ENCODE data around the gene PDE8B. TPM values are rescaled to one million over a fixed set of nuclear protein-coding genes. Genes with fewer than 3 reads are reported as not detected.
A peak's percentile ranks its signal among the peaks of the same experiment; 100 is the strongest.

The PDE8B gene
- total RNA-seq, 1 donor from 2014 or later, result 7.8 TPM

DNA sequence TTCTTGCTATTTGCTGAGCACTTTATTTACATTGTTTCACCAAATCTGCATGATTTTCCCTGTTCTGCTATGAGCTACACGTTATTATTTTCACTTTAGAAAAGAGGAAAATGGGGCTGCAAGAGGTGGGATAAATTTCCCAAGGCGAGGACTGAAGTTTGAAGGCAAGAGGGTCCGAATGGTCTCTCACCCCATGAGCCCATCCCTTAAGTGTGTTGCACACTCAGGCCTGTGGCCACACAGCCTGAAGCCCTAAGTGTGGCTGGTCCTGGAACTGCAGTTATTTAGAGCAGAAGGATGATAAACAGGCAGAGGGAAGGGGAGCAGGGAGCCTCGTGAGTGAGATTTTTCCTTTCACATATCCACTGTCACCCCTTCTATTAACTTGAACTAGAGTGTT is 7.8 kb downstream of the PDE8B start:
- H3K27ac Mint-ChIP-seq (ENCODE audit: unreplicated experiment), result no peak overlapping the region
- H3K36me3 Mint-ChIP-seq (ENCODE audit: low read depth, unreplicated experiment), result no peaks in the 10 kb centered on the region
- no peak for DNase-seq (ENCODE audit: low spot score)
- peaks cover 2% of the 10 kb centered on the region for H3K27me3 Mint-ChIP-seq (ENCODE audit: unreplicated experiment)
- no peak overlapping the region for H3K4me3 Mint-ChIP-seq (ENCODE audit: unreplicated experiment)
- TF ChIP-seq, protein P1, sequence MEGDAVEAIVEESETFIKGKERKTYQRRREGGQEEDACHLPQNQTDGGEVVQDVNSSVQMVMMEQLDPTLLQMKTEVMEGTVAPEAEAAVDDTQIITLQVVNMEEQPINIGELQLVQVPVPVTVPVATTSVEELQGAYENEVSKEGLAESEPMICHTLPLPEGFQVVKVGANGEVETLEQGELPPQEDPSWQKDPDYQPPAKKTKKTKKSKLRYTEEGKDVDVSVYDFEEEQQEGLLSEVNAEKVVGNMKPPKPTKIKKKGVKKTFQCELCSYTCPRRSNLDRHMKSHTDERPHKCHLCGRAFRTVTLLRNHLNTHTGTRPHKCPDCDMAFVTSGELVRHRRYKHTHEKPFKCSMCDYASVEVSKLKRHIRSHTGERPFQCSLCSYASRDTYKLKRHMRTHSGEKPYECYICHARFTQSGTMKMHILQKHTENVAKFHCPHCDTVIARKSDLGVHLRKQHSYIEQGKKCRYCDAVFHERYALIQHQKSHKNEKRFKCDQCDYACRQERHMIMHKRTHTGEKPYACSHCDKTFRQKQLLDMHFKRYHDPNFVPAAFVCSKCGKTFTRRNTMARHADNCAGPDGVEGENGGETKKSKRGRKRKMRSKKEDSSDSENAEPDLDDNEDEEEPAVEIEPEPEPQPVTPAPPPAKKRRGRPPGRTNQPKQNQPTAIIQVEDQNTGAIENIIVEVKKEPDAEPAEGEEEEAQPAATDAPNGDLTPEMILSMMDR (IDR thresholded peaks at IDR 0.05; ENCODE audit: unreplicated experiment), result no peak
- H3K4me1 Mint-ChIP-seq (ENCODE audit: unreplicated experiment), result peaks cover 9% of the 10 kb centered on the region
- H3K9me3 Mint-ChIP-seq (ENCODE audit: unreplicated experiment), result no peaks in the 10 kb centered on the region

DNA sequence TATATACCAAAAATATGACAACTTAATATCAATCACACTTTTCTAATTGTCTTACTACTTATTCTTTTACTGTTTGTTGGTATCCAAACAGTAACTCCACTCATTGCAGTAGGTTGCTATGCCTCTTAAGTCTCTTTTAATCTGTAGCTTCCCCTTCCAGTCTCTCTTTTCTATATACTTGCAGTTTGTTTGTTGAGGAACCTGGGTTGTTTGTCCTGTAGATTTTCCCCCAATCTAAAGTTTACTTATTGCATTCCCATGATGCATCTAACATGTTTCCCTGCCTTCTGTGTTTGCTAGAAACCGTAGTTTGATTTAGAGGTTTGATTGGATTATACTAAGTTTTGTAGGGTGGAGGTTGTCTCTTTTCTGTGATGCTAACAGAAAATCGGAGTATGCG is 10.6 kb downstream of the PDE8B start:
- peaks cover 8% of the 10 kb centered on the region for H3K4me1 Mint-ChIP-seq (ENCODE audit: unreplicated experiment)
- no peak overlapping the region for H3K27ac Mint-ChIP-seq (ENCODE audit: unreplicated experiment)
- H3K27me3 Mint-ChIP-seq (ENCODE audit: unreplicated experiment), result peaks cover 2% of the 10 kb centered on the region
- no peaks in the 10 kb centered on the region for H3K36me3 Mint-ChIP-seq (ENCODE audit: low read depth, unreplicated experiment)
- no peaks in the 10 kb centered on the region for H3K9me3 Mint-ChIP-seq (ENCODE audit: unreplicated experiment)
- TF ChIP-seq, protein P1 (IDR thresholded peaks at IDR 0.05; ENCODE audit: unreplicated experiment), result no peak
- H3K4me3 Mint-ChIP-seq (ENCODE audit: unreplicated experiment), result no peak overlapping the region
- no peak for DNase-seq (ENCODE audit: low spot score)

DNA sequence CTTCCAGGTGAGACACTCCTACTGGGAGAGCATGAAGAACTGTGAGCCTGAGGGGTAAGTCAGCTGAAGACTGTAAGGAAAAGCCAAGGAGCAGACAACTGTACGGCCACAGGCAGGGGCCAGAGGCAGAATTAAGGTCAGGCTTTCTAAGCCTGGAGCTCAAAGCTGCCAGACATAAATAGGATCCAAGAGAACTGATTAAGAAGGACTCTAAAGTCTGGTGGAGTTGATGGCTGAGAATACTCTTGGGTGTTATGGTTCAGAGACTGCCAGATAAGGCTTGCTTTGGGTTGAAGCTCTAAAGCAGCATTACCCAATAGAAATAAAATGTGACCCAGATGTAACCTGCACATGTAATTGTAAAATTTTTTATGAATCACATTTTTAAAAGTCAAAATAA is 12.2 kb downstream of the PDE8B start:
- no peaks in the 10 kb centered on the region for H3K36me3 Mint-ChIP-seq (ENCODE audit: low read depth, unreplicated experiment)
- peaks cover 8% of the 10 kb centered on the region for H3K4me1 Mint-ChIP-seq (ENCODE audit: unreplicated experiment)
- H3K27ac Mint-ChIP-seq (ENCODE audit: unreplicated experiment), result no peak overlapping the region
- H3K27me3 Mint-ChIP-seq (ENCODE audit: unreplicated experiment), result no peaks in the 10 kb centered on the region
- TF ChIP-seq, protein P1 (IDR thresholded peaks at IDR 0.05; ENCODE audit: unreplicated experiment), result no peak
- H3K4me3 Mint-ChIP-seq (ENCODE audit: unreplicated experiment), result no peak overlapping the region
- DNase-seq (ENCODE audit: low spot score), result no peak
- H3K9me3 Mint-ChIP-seq (ENCODE audit: unreplicated experiment), result no peaks in the 10 kb centered on the region

DNA sequence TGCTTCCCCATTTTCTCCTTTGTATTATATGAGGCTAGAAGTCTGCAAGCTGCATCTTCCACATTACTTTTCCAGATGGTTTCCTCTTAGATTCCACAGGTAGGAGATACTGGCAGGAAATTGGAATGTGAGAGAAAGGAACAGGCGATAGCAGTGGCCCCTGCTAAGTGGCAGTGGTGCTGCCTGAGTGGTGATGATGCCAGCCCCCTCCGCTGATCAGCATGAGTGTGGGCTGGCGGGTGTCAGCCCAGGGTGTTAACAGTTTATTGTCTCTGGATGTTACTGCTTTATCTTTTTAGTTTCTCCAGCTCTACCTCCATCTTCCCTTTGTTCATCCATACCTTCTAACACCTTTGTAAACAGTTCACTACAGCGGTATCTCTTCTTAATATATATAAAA is 13.2 kb downstream of the PDE8B start:
- peaks cover 8% of the 10 kb centered on the region for H3K4me1 Mint-ChIP-seq (ENCODE audit: unreplicated experiment)
- TF ChIP-seq, protein P1 (IDR thresholded peaks at IDR 0.05; ENCODE audit: unreplicated experiment), result no peak
- no peaks in the 10 kb centered on the region for H3K9me3 Mint-ChIP-seq (ENCODE audit: unreplicated experiment)
- H3K27me3 Mint-ChIP-seq (ENCODE audit: unreplicated experiment), result no peaks in the 10 kb centered on the region
- DNase-seq (ENCODE audit: low spot score), result no peak
- H3K4me3 Mint-ChIP-seq (ENCODE audit: unreplicated experiment), result no peak overlapping the region
- H3K27ac Mint-ChIP-seq (ENCODE audit: unreplicated experiment), result peak overlapping the region; percentile 83
- no peaks in the 10 kb centered on the region for H3K36me3 Mint-ChIP-seq (ENCODE audit: low read depth, unreplicated experiment)

DNA sequence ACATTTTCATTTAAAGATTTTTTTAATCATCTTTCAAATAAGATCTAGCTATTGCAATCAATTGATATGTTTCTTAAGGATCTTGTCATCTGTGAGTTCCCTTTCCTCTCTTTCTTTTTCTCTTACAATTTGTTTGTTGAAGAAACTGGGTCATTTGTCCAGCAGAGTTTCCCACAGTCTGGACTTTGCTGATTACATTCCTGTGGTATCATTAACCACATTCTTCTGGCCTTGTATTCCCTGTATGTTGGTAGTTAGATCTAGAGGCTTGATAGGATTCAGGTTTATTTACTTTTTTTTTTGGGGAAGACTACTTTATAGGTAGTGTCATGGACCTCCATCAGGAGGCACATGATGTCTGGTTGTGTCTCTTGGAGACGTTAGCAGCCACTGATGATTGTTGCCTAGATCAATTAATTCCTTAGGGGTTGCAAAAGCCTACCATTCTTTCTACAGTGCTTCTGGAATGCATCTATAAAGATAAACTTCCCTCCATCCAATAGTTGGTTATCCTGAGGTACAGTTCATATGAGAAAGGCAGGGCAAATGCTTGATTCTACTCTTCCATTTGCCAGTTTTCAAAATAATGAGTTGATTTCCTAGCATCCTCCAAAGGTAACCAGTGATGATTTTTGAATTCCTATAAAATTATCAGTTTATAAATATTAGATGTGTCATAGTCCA is 14.3 kb downstream of the PDE8B start:
- TF ChIP-seq, protein P1 (IDR thresholded peaks at IDR 0.05; ENCODE audit: unreplicated experiment), result no peak
- Mint-ChIP-seq H3K27ac (ENCODE audit: unreplicated experiment) (peak overlapping the region; percentile 43), H3K9me3 (ENCODE audit: unreplicated experiment) (no peaks in the 10 kb centered on the region), H3K4me1 (ENCODE audit: unreplicated experiment) (peaks cover 8% of the 10 kb centered on the region), H3K4me3 (ENCODE audit: unreplicated experiment) (no peak overlapping the region), H3K36me3 (ENCODE audit: low read depth, unreplicated experiment) (no peaks in the 10 kb centered on the region), H3K27me3 (ENCODE audit: unreplicated experiment) (no peaks in the 10 kb centered on the region)
- no peak for DNase-seq (ENCODE audit: low spot score)

Data from endothelial cell (in vitro differentiated cells).